Endothelial cell of umbilical vein (primary cell): Measurements from ENCODE around the gene ZMIZ2. TPM values are rescaled to one million over a fixed set of nuclear protein-coding genes. Genes with fewer than 3 reads are reported as not detected.
A peak's percentile ranks its signal among the peaks of the same experiment; 100 is the strongest.

Experiments used
- BruUV-seq: library from RNA; stranded (reverse); fragments of 400-500 nt; replicated peaks from 2 replicates; lab custom pipeline; 2021; lab: Mats Ljungman, UMichigan
- CTCF ChIA-PET: fragments of 300-600, 350-600 bp; sonication (Branson Sonifier 250); formaldehyde crosslinking; loops from one replicate; lab custom pipeline; 2021; ENCODE audit warnings: antibody characterized with exemption, inconsistent platforms; lab: Charles Lee
- POLR2A ChIA-PET: fragments of 300-600, 350-600 bp; sonication (Branson Sonifier 250); formaldehyde crosslinking; loops from one replicate; lab custom pipeline; 2021; ENCODE audit warnings: antibody characterized with exemption, inconsistent platforms; lab: Charles Lee
- DNase-seq: peaks from one replicate; pipeline ENCODE4 v3.0.0-alpha.2; 2011; ENCODE audit warnings: low read depth, low spot score
- FAIRE-seq: peaks from 2 replicates; lab custom pipeline; 2011; peaks lifted over from hg19 to GRCh38; lab: Jason Lieb, UNC
- H2AFZ ChIP-seq: 2 replicates; pipeline ENCODE4 v1.6.0; 2012; ENCODE audit warnings: low read depth, low read length, control low read depth, inconsistent platforms
- H3K27ac ChIP-seq: 2 replicates; pipeline ENCODE4 v1.5.1; 2011; ENCODE audit warnings: low read depth, mild to moderate bottlenecking, control low read depth, low read length, moderate library complexity; ENCODE audit not compliant: insufficient read depth
- H3K27me3 ChIP-seq, 2 experiments: 2 replicates each; pipeline versions ENCODE4 v1.6.0 to v1.6.1; 2011; ENCODE audit warnings: low read length in 2 of 2, mixed read lengths in 1 of 2; ENCODE audit not compliant: control insufficient read depth in 2 of 2, insufficient read depth in 2 of 2
- H3K36me3 ChIP-seq, 2 experiments: 2 replicates in 1 of 2; 3 replicates in 1 of 2; pipeline ENCODE4 v1.5.1; 2011; ENCODE audit warnings: low read length in 2 of 2, mild to moderate bottlenecking in 1 of 2, moderate library complexity in 1 of 2; ENCODE audit not compliant: control insufficient read depth in 2 of 2, insufficient read depth in 2 of 2; ENCODE audit errors: extremely low read depth in 1 of 2
- H3K4me1 ChIP-seq: 3 replicates; pipeline ENCODE4 v1.5.1; 2011; ENCODE audit warnings: mild to moderate bottlenecking, low read length; ENCODE audit not compliant: control insufficient read depth, insufficient read depth; ENCODE audit errors: extremely low read depth
- H3K4me2 ChIP-seq: 2 replicates; pipeline ENCODE4 v1.6.1; 2011; ENCODE audit warnings: low read length, control low read depth, mixed read lengths; ENCODE audit not compliant: insufficient read depth
- H3K4me3 ChIP-seq, 3 experiments: fragments of 200-600 bp in 1 of 3; sonication (generic), shearing (Covaris generic) in 1 of 3; replicated peaks in 1 of 3; 2 replicates each; pipeline ENCODE4 v1.5.1; 2011 to 2016; ENCODE audit warnings: control low read depth in 3 of 3, low read length in 3 of 3, mild to moderate bottlenecking in 2 of 3, inconsistent platforms in 1 of 3, low read depth in 1 of 3, moderate library complexity in 1 of 3; ENCODE audit not compliant: insufficient read depth in 1 of 3
- H3K79me2 ChIP-seq: 2 replicates; pipeline ENCODE4 v1.6.0; 2012; ENCODE audit warnings: low read length, inconsistent platforms; ENCODE audit not compliant: control insufficient read depth, insufficient read depth
- H3K9ac ChIP-seq: replicated peaks from 2 replicates; pipeline ENCODE3; 2011; ENCODE audit warnings: low read length, control low read depth; ENCODE audit not compliant: insufficient read depth; ENCODE audit errors: extremely low read depth
- H3K9me1 ChIP-seq: replicated peaks from 3 replicates; pipeline ENCODE4 v1.6.0; 2011; ENCODE audit warnings: mild to moderate bottlenecking, low read length; ENCODE audit not compliant: control insufficient read depth, insufficient read depth; ENCODE audit errors: extremely low read depth
- H3K9me3 ChIP-seq: replicated peaks from 2 replicates; pipeline ENCODE4 v1.5.1; 2012; ENCODE audit warnings: low read length, inconsistent platforms; ENCODE audit not compliant: control insufficient read depth, insufficient read depth
- H4K20me1 ChIP-seq: replicated peaks from 2 replicates; pipeline ENCODE3; 2011; ENCODE audit warnings: mild to moderate bottlenecking, low read length; ENCODE audit not compliant: control insufficient read depth, insufficient read depth; ENCODE audit errors: extremely low read depth
- CTCF ChIP-seq, 2 donors: IDR thresholded peaks; 1 replicate in 1 of 2; 2 replicates in 1 of 2; pipeline ENCODE4 v1.5.1; 2011; ENCODE audit warnings: low read length in 2 of 2, mild to moderate bottlenecking in 2 of 2, moderate library complexity in 2 of 2, control low read depth in 1 of 2, inconsistent platforms in 1 of 2, low read depth in 1 of 2; ENCODE audit not compliant: insufficient read depth in 1 of 2; ENCODE audit errors: extremely low read depth in 1 of 2
- EZH2 ChIP-seq: IDR thresholded peaks from 2 replicates; pipeline ENCODE4 v1.6.1; 2012; ENCODE audit warnings: borderline replicate concordance, low read depth, mild to moderate bottlenecking, moderate library complexity, low read length, inconsistent platforms; ENCODE audit not compliant: severe bottlenecking
- FOS ChIP-seq: IDR thresholded peaks from 2 replicates; pipeline ENCODE4 v1.6.1; 2011; ENCODE audit warnings: mild to moderate bottlenecking, low read length, moderate library complexity, borderline replicate concordance; ENCODE audit not compliant: insufficient read depth
- GATA2 ChIP-seq: IDR thresholded peaks from 2 replicates; pipeline ENCODE4 v1.7.0; 2011; ENCODE audit warnings: low read depth, mild to moderate bottlenecking, moderate library complexity, mixed read lengths, low read length; ENCODE audit not compliant: insufficient read length, insufficient read depth
- JUN ChIP-seq: IDR thresholded peaks from 2 replicates; pipeline ENCODE4 v1.6.1; 2011; ENCODE audit warnings: borderline replicate concordance, low read depth; ENCODE audit not compliant: insufficient read length, insufficient read depth
- MAX ChIP-seq: IDR thresholded peaks from 2 replicates; pipeline ENCODE4 v1.6.1; 2011; ENCODE audit not compliant: insufficient read depth, insufficient read length
- MYC ChIP-seq: IDR thresholded peaks from one replicate; pipeline ENCODE4 v1.6.1; 2011; ENCODE audit warnings: mild to moderate bottlenecking, low read depth, low read length
- POLR2A ChIP-seq: IDR thresholded peaks from 2 replicates; pipeline ENCODE4 v1.6.1; 2012; ENCODE audit warnings: low read depth, mild to moderate bottlenecking, control low read depth, low read length
- POLR2AphosphoS5 ChIP-seq: IDR thresholded peaks from 2 replicates; pipeline ENCODE4 v1.6.1; 2012; ENCODE audit warnings: low read depth, mild to moderate bottlenecking, control low read depth, low read length, moderate library complexity; ENCODE audit not compliant: insufficient read depth
- dilution Hi-C: fragments of 300-500 bp; cut with MboI; formaldehyde crosslinking; loops from one replicate; pipeline ENCODE4 v1.15.0; 2019; ENCODE audit warnings: low sequenced_read_pairs; ENCODE audit not compliant: extremely low pct_ligation_motif_present
- intact Hi-C: fragments of 100-400 bp; cut with micrococcal nuclease; formaldehyde crosslinking; loops from one replicate; pipeline ENCODE4 v1.10.0; 2022
- polyA plus RNA-seq, 4 experiments: library from polyadenylated mRNA; depleted of rRNA in 3 of 4; stranded (reverse) in 3 of 4; unstranded in 1 of 4; fragments of >200 nt; gene quantifications; 2 replicates each; pipeline versions ENCODE4 v1.2.1 to v1.2.3, GENCODE V29; 2011 to 2012; ENCODE audit warnings: missing spikeins in 1 of 4
- total RNA-seq: library from RNA; stranded (reverse); gene quantifications from 2 replicates; pipeline ENCODE4 v1.2.3, GENCODE V29; 2021

The ZMIZ2 gene
- total and polyA plus RNA-seq, 2 donors (not counting 3 experiments of a cell fraction or from before 2014, with no cell fraction given): 30.6 to 87.5 TPM

GRCh38 chr7:44811093-44811492, 62.4 kb downstream of the ZMIZ2 start:
- BruUV-seq: no TSS peak
- ChIA-PET POLR2A (no interaction called here), CTCF (interaction anchor here (1.0 to 1.8 kb wide), 3 partner anchors 13 to 36 kb away, joined by 4 to 5 read pairs (median 4); no protein-coding TSS in a partner anchor)
- dilution Hi-C loops (no loop called here), intact Hi-C loops (no loop called here)
- no peaks in the 10 kb centered on the region for H3K4me1 ChIP-seq
- H3K27me3 ChIP-seq: no peaks in the 10 kb centered on the region
- no peak overlapping the region for H3K9ac ChIP-seq
- no peak for DNase-seq
- FAIRE-seq: peak; percentile 80
- no peak overlapping the region for H2AFZ ChIP-seq
- peak; percentile 19 for TF ChIP-seq FOS
- TF ChIP-seq CTCF (IDR thresholded peaks at IDR 0.05; ENCODE audit: extremely low read depth in 1 of 2, insufficient read depth in 1 of 2, low read depth in 1 of 2, low read length in 2 of 2): no peak
- no peaks in the 10 kb centered on the region for H3K36me3 ChIP-seq
- H4K20me1 ChIP-seq: no peaks in the 10 kb centered on the region
- H3K9me3 ChIP-seq: no peaks in the 10 kb centered on the region
- H3K9me1 ChIP-seq: no peaks in the 10 kb centered on the region
- no peak overlapping the region for H3K27ac ChIP-seq
- no peak overlapping the region for H3K4me2 ChIP-seq
- no peak overlapping the region for H3K4me3 ChIP-seq
- no peaks in the 10 kb centered on the region for H3K79me2 ChIP-seq

GRCh38 chr7:44811571-44811970, 62.9 kb downstream of the ZMIZ2 start:
- ChIA-PET CTCF (interaction anchor here (0.9 to 1.7 kb wide), 3 partner anchors 15 to 163 kb away, joined by 3 to 4 read pairs (median 4); no protein-coding TSS in a partner anchor), POLR2A (no interaction called here)
- no peaks in the 10 kb centered on the region for H3K9me3 ChIP-seq
- no peaks in the 10 kb centered on the region for H3K36me3 ChIP-seq
- no peaks in the 10 kb centered on the region for H4K20me1 ChIP-seq
- FAIRE-seq: no peak
- H3K27me3 ChIP-seq: no peaks in the 10 kb centered on the region
- no peak overlapping the region for H3K9ac ChIP-seq
- H3K79me2 ChIP-seq: no peaks in the 10 kb centered on the region
- no TSS peak for BruUV-seq
- H3K4me2 ChIP-seq: no peak overlapping the region
- intact Hi-C loops: no loop called here
- dilution Hi-C loops: no loop called here
- H2AFZ ChIP-seq: no peak overlapping the region
- H3K4me1 ChIP-seq: no peaks in the 10 kb centered on the region
- H3K4me3 ChIP-seq: no peak overlapping the region
- H3K27ac ChIP-seq: no peak overlapping the region
- TF ChIP-seq POLR2A (no peak), MAX (no peak), GATA2 (no peak), FOS (no peak), POLR2AphosphoS5 (no peak), EZH2 (no peak), MYC (no peak), JUN (no peak), CTCF (IDR thresholded peaks at IDR 0.05; ENCODE audit: extremely low read depth in 1 of 2, insufficient read depth in 1 of 2, low read depth in 1 of 2, low read length in 2 of 2) (no peak)
- no peak for DNase-seq
- H3K9me1 ChIP-seq: no peaks in the 10 kb centered on the region
